K562 (cell line): Measurements from ENCODE around the gene ZEB2. TPM values are rescaled to one million over a fixed set of nuclear protein-coding genes. Genes with fewer than 3 reads are reported as not detected.

ENCODE experiments used
- EGR1 ChIP-seq: fragments of 450-650 bp; conservative IDR thresholded peaks from 2 replicates; pipeline ENCODE4 v1.6.1; 2017; ENCODE audit warnings: mild to moderate bottlenecking
- ETV6 ChIP-seq, 3 experiments: fragments of 150-350 bp in 1 of 3; sonication (generic) in 1 of 3; formaldehyde crosslinking in 1 of 3; IDR thresholded peaks; 2 replicates each; pipeline versions ENCODE4 v1.6.1 to v1.8.0; 2014 to 2022; ENCODE audit warnings: borderline replicate concordance in 2 of 3, low read depth in 2 of 3, antibody characterized with exemption in 1 of 3, low read length in 1 of 3, mild to moderate bottlenecking in 1 of 3, missing genetic modification reagents in 1 of 3
- POU5F1 ChIP-seq: fragments of 150-350 bp; IDR thresholded peaks from 2 replicates; pipeline ENCODE4 v1.6.1; 2014; ENCODE audit warnings: borderline replicate concordance, low read length, low read depth, mild to moderate bottlenecking; ENCODE audit not compliant: partially characterized antibody
- polyA plus RNA-seq, 8 experiments: library from polyadenylated mRNA; depleted of rRNA in 4 of 8; stranded (reverse) in 5 of 8; unstranded in 3 of 8; fragments of >200 nt; fragmentation: Nextera tagmentation in 2 of 8; fragmentation: Illumina TruSeq in 1 of 8; extraction: Ambion mirVana in 2 of 8; extraction: Trizol in 1 of 8; gene quantifications; 2 replicates each; pipeline versions ENCODE4 v1.2.1 to v1.2.3, GENCODE V29; 2011 to 2014; ENCODE audit warnings: inconsistent platforms in 1 of 8, missing spikeins in 1 of 8
- total RNA-seq, 7 experiments: library from RNA; depleted of rRNA in 6 of 7; stranded (reverse); fragments of >200 nt in 6 of 7; fragmentation: Illumina TruSeq in 2 of 7; extraction: Trizol in 2 of 7; gene quantifications; 2 replicates each; pipeline versions ENCODE4 v1.2.1 to v1.2.3, GENCODE V29; 2011 to 2021; ENCODE audit warnings: low replicate concordance in 1 of 7
- TF ChIP-seq, protein P1 (sequence below): fragments of 450-650 bp; IDR thresholded peaks from 2 replicates; pipeline ENCODE4 v1.6.1; 2016; ENCODE audit warnings: mild to moderate bottlenecking, moderate library complexity
- TF ChIP-seq, protein P2 (sequence below), 2 experiments: fragments of 450-650 bp; IDR thresholded peaks; 2 replicates each; pipeline ENCODE4 v1.6.1; 2016; ENCODE audit warnings: mild to moderate bottlenecking in 2 of 2, borderline replicate concordance in 1 of 2, low read depth in 1 of 2, moderate library complexity in 1 of 2

ZEB2 gene
- total and polyA plus RNA-seq, 9 of the 15 experiments (the other 6 are each of a cell fraction or from before 2014, with no cell fraction given) = 15.1 to 113 (median 72.3) TPM

- TF ChIP-seq, protein P1, sequence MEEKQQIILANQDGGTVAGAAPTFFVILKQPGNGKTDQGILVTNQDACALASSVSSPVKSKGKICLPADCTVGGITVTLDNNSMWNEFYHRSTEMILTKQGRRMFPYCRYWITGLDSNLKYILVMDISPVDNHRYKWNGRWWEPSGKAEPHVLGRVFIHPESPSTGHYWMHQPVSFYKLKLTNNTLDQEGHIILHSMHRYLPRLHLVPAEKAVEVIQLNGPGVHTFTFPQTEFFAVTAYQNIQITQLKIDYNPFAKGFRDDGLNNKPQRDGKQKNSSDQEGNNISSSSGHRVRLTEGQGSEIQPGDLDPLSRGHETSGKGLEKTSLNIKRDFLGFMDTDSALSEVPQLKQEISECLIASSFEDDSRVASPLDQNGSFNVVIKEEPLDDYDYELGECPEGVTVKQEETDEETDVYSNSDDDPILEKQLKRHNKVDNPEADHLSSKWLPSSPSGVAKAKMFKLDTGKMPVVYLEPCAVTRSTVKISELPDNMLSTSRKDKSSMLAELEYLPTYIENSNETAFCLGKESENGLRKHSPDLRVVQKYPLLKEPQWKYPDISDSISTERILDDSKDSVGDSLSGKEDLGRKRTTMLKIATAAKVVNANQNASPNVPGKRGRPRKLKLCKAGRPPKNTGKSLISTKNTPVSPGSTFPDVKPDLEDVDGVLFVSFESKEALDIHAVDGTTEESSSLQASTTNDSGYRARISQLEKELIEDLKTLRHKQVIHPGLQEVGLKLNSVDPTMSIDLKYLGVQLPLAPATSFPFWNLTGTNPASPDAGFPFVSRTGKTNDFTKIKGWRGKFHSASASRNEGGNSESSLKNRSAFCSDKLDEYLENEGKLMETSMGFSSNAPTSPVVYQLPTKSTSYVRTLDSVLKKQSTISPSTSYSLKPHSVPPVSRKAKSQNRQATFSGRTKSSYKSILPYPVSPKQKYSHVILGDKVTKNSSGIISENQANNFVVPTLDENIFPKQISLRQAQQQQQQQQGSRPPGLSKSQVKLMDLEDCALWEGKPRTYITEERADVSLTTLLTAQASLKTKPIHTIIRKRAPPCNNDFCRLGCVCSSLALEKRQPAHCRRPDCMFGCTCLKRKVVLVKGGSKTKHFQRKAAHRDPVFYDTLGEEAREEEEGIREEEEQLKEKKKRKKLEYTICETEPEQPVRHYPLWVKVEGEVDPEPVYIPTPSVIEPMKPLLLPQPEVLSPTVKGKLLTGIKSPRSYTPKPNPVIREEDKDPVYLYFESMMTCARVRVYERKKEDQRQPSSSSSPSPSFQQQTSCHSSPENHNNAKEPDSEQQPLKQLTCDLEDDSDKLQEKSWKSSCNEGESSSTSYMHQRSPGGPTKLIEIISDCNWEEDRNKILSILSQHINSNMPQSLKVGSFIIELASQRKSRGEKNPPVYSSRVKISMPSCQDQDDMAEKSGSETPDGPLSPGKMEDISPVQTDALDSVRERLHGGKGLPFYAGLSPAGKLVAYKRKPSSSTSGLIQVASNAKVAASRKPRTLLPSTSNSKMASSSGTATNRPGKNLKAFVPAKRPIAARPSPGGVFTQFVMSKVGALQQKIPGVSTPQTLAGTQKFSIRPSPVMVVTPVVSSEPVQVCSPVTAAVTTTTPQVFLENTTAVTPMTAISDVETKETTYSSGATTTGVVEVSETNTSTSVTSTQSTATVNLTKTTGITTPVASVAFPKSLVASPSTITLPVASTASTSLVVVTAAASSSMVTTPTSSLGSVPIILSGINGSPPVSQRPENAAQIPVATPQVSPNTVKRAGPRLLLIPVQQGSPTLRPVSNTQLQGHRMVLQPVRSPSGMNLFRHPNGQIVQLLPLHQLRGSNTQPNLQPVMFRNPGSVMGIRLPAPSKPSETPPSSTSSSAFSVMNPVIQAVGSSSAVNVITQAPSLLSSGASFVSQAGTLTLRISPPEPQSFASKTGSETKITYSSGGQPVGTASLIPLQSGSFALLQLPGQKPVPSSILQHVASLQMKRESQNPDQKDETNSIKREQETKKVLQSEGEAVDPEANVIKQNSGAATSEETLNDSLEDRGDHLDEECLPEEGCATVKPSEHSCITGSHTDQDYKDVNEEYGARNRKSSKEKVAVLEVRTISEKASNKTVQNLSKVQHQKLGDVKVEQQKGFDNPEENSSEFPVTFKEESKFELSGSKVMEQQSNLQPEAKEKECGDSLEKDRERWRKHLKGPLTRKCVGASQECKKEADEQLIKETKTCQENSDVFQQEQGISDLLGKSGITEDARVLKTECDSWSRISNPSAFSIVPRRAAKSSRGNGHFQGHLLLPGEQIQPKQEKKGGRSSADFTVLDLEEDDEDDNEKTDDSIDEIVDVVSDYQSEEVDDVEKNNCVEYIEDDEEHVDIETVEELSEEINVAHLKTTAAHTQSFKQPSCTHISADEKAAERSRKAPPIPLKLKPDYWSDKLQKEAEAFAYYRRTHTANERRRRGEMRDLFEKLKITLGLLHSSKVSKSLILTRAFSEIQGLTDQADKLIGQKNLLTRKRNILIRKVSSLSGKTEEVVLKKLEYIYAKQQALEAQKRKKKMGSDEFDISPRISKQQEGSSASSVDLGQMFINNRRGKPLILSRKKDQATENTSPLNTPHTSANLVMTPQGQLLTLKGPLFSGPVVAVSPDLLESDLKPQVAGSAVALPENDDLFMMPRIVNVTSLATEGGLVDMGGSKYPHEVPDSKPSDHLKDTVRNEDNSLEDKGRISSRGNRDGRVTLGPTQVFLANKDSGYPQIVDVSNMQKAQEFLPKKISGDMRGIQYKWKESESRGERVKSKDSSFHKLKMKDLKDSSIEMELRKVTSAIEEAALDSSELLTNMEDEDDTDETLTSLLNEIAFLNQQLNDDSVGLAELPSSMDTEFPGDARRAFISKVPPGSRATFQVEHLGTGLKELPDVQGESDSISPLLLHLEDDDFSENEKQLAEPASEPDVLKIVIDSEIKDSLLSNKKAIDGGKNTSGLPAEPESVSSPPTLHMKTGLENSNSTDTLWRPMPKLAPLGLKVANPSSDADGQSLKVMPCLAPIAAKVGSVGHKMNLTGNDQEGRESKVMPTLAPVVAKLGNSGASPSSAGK = no peak
- TF ChIP-seq, protein P2, sequence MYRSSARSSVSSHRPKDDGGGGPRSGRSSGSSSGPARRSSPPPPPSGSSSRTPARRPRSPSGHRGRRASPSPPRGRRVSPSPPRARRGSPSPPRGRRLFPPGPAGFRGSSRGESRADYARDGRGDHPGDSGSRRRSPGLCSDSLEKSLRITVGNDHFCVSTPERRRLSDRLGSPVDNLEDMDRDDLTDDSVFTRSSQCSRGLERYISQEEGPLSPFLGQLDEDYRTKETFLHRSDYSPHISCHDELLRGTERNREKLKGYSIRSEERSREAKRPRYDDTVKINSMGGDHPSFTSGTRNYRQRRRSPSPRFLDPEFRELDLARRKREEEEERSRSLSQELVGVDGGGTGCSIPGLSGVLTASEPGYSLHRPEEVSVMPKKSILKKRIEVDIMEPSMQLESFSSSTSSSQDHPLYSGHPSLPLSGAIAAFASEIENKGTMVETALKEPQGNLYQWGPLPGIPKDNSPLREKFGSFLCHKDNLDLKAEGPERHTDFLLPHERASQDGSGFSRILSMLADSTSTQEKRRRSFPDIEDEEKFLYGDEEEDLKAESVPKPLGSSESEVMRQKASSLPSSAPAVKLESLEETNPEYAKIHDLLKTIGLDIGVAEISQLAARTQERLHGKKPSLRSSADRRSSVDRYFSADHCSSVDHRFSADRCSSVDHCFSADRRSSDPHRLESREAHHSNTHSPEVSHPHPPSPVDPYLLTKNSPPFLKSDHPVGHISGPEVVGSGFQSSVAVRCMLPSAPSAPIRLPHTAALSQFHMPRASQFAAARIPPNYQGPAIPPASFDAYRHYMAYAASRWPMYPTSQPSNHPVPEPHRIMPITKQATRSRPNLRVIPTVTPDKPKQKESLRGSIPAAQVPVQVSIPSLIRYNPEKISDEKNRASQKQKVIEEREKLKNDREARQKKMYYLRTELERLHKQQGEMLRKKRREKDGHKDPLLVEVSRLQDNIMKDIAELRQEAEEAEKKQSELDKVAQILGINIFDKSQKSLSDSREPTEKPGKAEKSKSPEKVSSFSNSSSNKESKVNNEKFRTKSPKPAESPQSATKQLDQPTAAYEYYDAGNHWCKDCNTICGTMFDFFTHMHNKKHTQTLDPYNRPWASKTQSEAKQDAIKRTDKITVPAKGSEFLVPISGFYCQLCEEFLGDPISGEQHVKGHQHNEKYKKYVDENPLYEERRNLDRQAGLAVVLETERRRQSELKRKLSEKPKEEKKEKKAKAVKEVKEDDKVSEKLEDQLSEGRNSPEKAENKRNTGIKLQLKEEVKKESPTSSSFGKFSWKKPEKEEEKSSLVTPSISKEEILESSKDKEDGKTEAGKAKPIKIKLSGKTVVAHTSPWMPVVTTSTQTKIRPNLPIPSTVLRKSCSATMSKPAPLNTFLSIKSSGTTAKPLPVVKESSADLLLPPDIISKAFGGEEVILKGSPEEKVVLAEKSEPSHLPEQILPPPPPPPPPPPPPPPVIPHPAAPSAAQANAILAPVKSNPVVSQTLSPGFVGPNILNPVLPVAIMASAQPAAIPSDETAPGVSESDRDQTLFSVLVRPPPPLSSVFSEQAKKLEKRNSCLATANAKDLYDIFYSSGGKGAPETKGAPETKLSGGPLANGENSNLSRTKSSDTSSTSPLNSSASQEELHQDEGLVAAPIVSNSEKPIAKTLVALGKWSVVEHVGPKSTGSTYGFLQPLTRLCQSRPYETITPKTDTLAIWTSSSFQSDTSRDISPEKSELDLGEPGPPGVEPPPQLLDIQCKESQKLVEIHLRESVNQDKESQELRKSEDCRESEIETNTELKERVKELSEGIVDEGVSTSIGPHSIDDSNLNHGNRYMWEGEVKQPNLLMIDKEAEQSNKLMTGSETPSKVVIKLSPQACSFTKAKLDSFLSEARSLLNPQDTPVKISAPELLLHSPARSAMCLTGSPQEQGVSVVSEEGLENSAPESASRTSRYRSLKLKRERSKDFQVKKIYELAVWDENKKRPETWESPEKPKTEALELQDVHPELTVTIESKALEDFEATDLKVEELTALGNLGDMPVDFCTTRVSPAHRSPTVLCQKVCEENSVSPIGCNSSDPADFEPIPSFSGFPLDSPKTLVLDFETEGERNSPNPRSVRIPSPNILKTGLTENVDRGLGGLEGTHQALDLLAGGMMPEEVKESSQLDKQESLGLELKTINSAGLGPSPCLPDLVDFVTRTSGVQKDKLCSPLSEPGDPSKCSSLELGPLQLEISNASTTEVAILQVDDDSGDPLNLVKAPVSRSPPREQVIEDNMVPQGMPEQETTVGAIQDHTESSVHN (IDR thresholded peaks at IDR 0.05; ENCODE audit: borderline replicate concordance in 1 of 2, low read depth in 1 of 2) = no peak
- TF ChIP-seq EGR1 = no peak
- TF ChIP-seq ETV6 (IDR thresholded peaks at IDR 0.05; ENCODE audit: borderline replicate concordance in 1 of 2, low read depth in 2 of 2, low read length in 1 of 2) = no peak
- TF ChIP-seq ETV6 (CRISPR knock-in tag; IDR thresholded peaks at IDR 0.05; ENCODE audit: borderline replicate concordance) = no peak
- TF ChIP-seq POU5F1 = no peak
Observed at GRCh38 chr2:144372410-144373080, 147.4 kb downstream of the ZEB2 start (continued).
